Activated CD4-positive, CD25-positive, alpha-beta regulatory T cell treated with anti-CD3 and anti-CD28 coated beads, Interleukin-2, amount 50 U/mL, for 72 hours (primary cell): ENCODE measurements around the gene POMT2.
"Not testable (repeated sequence)": the region's sequence is repeated elsewhere in the genome, so short reads cannot be mapped to it uniquely, and the experiment has no call there.

Experiments
- DNase-seq: peaks from one replicate; pipeline ENCODE4 v3.0.0; 2021

The POMT2 gene

GRCh38 chr14:77323571-77323970 is 2.9 kb upstream of the POMT2 start:
- no peak for DNase-seq

GRCh38 chr14:77322951-77323350 is 2.3 kb upstream of the POMT2 start:
- DNase-seq, result no peak

GRCh38 chr14:77322250-77322902 is 1.7 kb upstream of the POMT2 start:
- no peak for DNase-seq

GRCh38 chr14:77319422-77319821 is 1.3 kb downstream of the POMT2 start:
- DNase-seq, result no peak

GRCh38 chr14:77318756-77319155 is 1.9 kb downstream of the POMT2 start:
- DNase-seq, result not testable (repeated sequence)

- no peak for DNase-seq
These were observed 2.6 kb downstream of the POMT2 start for GRCh38 chr14:77318006-77318553.

- no peak for DNase-seq
These were observed 3.8 kb downstream of the POMT2 start for GRCh38 chr14:77316872-77317301.

- DNase-seq, result no peak
These were observed 4.5 kb downstream of the POMT2 start for GRCh38 chr14:77316195-77316505.

- DNase-seq, result no peak
These were observed 5.9 kb downstream of the POMT2 start for GRCh38 chr14:77314539-77315457.

GRCh38 chr14:77314043-77314442 is 6.6 kb downstream of the POMT2 start:
- DNase-seq, result no peak

GRCh38 chr14:77313371-77313770 is 7.3 kb downstream of the POMT2 start:
- no peak for DNase-seq

GRCh38 chr14:77311217-77311616 is 9.5 kb downstream of the POMT2 start:
- DNase-seq, result no peak

GRCh38 chr14:77310026-77310425 is 10.7 kb downstream of the POMT2 start:
- DNase-seq, result no peak

GRCh38 chr14:77309131-77309530 is 11.6 kb downstream of the POMT2 start:
- no peak for DNase-seq

- DNase-seq, result no peak
These were observed 13.7 kb downstream of the POMT2 start for GRCh38 chr14:77306851-77307496.

GRCh38 chr14:77306416-77306815 is 14.3 kb downstream of the POMT2 start:
- no peak for DNase-seq

- no peak for DNase-seq
These were observed 15.0 kb downstream of the POMT2 start for GRCh38 chr14:77305696-77306095.

- DNase-seq, result no peak
These were observed 17.1 kb downstream of the POMT2 start for GRCh38 chr14:77303417-77304156.

GRCh38 chr14:77302926-77303325 is 17.8 kb downstream of the POMT2 start:
- DNase-seq, result peak; percentile 44

GRCh38 chr14:77301103-77301502 is 19.6 kb downstream of the POMT2 start:
- DNase-seq, result peak; percentile 57

- no peak for DNase-seq
These were observed 20.9 kb downstream of the POMT2 start for GRCh38 chr14:77299771-77300170.

GRCh38 chr14:77296906-77297305 is 23.8 kb downstream of the POMT2 start:
- no peak for DNase-seq

GRCh38 chr14:77296155-77296554 is 24.5 kb downstream of the POMT2 start:
- DNase-seq, result no peak
